CD14-positive monocyte (primary cell): ENCODE results near the gene STK39. TPM values are rescaled to one million over a fixed set of nuclear protein-coding genes. Genes with fewer than 3 reads are reported as not detected.

Experiments used
- DNase-seq, 3 donors: peaks; one replicate each; pipeline ENCODE4 v3.0.0-alpha.2; 2011 to 2022
- H2AFZ ChIP-seq: 2 replicates; pipeline ENCODE4 v1.6.0; 2012; ENCODE audit warnings: mild to moderate bottlenecking, low read depth, low read length, inconsistent platforms; ENCODE audit not compliant: insufficient read depth, poor library complexity, severe bottlenecking
- H3K27ac ChIP-seq, 2 donors: 1 replicate in 1 of 2; 2 replicates in 1 of 2; pipeline ENCODE4 v1.5.1; 2012 to 2013; ENCODE audit warnings: low read length in 2 of 2, control low read depth in 1 of 2, inconsistent platforms in 1 of 2, low read depth in 1 of 2, mild to moderate bottlenecking in 1 of 2
- H3K27me3 ChIP-seq, 2 donors: one replicate each; pipeline versions ENCODE4 v1.6.0 to v1.6.1; 2011 to 2013; ENCODE audit warnings: low read length in 2 of 2; ENCODE audit not compliant: control insufficient read depth in 2 of 2, insufficient read depth in 2 of 2
- H3K36me3 ChIP-seq, 2 donors: replicated peaks in 1 of 2; 1 replicate in 1 of 2; 2 replicates in 1 of 2; pipeline versions ENCODE4 v1.5.1 to v1.6.1; 2012 to 2013; ENCODE audit warnings: low read length in 2 of 2, control low read depth in 1 of 2, inconsistent platforms in 1 of 2, mild to moderate bottlenecking in 1 of 2; ENCODE audit not compliant: insufficient read depth in 2 of 2, control insufficient read depth in 1 of 2
- H3K4me1 ChIP-seq, 2 donors: 1 replicate in 1 of 2; 2 replicates in 1 of 2; pipeline versions ENCODE4 v1.5.1 to v1.6.1; 2012 to 2013; ENCODE audit warnings: low read length in 2 of 2, control low read depth in 1 of 2, inconsistent platforms in 1 of 2, mild to moderate bottlenecking in 1 of 2, moderate library complexity in 1 of 2; ENCODE audit not compliant: insufficient read depth in 2 of 2, control insufficient read depth in 1 of 2
- H3K4me2 ChIP-seq: replicated peaks from 2 replicates; pipeline ENCODE3; 2012; ENCODE audit warnings: low read length, moderate library complexity, mild to moderate bottlenecking; ENCODE audit not compliant: poor library complexity, severe bottlenecking; ENCODE audit errors: extremely low read depth
- H3K4me3 ChIP-seq, 3 experiments: fragments of 200-600 bp in 1 of 3; sonication (generic) in 1 of 3; replicated peaks in 1 of 3; 1 replicate in 2 of 3; 2 replicates in 1 of 3; pipeline ENCODE4 v1.5.1; 2011 to 2013; ENCODE audit warnings: low read length in 3 of 3, mild to moderate bottlenecking in 3 of 3, control low read depth in 2 of 3, low read depth in 2 of 3, inconsistent platforms in 1 of 3, moderate library complexity in 1 of 3
- H3K79me2 ChIP-seq: 2 replicates; pipeline ENCODE4 v1.6.0; 2012; ENCODE audit warnings: mild to moderate bottlenecking, control low read depth, inconsistent platforms, low read length, moderate library complexity; ENCODE audit not compliant: insufficient read depth
- H3K9ac ChIP-seq: 2 replicates; pipeline ENCODE4 v1.6.0; 2017; ENCODE audit warnings: low read length, mild to moderate bottlenecking; ENCODE audit not compliant: insufficient read depth, poor library complexity, severe bottlenecking
- H3K9me3 ChIP-seq, 2 donors: replicated peaks in 1 of 2; 1 replicate in 1 of 2; 2 replicates in 1 of 2; pipeline versions ENCODE4 v1.5.1 to v1.6.1; 2012 to 2013; ENCODE audit warnings: low read length in 2 of 2, control low read depth in 1 of 2; ENCODE audit not compliant: control insufficient read depth in 1 of 2, insufficient read depth in 1 of 2
- H4K20me1 ChIP-seq: 2 replicates; pipeline ENCODE4 v1.6.0; 2012; ENCODE audit warnings: mild to moderate bottlenecking, low read length, control low read depth, moderate library complexity; ENCODE audit not compliant: insufficient read depth
- H3K27ac Mint-ChIP-seq, 7 donors: one replicate each; pipeline ENCODE4 v1.8.0; 2020; ENCODE audit warnings: mild to moderate bottlenecking in 7 of 7, mixed read lengths in 7 of 7, moderate library complexity in 6 of 7, inconsistent platforms in 2 of 7
- H3K27me3 Mint-ChIP-seq, 3 donors: one replicate each; pipeline ENCODE4 v1.8.0; 2021 to 2022; ENCODE audit warnings: low read depth in 3 of 3, mild to moderate bottlenecking in 3 of 3, mixed read lengths in 3 of 3, moderate library complexity in 3 of 3, inconsistent platforms in 1 of 3
- H3K36me3 Mint-ChIP-seq, 2 donors: one replicate each; pipeline ENCODE4 v1.8.0; 2020; ENCODE audit warnings: mixed read lengths in 2 of 2, inconsistent platforms in 1 of 2, mild to moderate bottlenecking in 1 of 2
- H3K4me1 Mint-ChIP-seq: one replicate; pipeline ENCODE4 v1.8.0; 2020; ENCODE audit warnings: mild to moderate bottlenecking, mixed read lengths
- H3K4me3 Mint-ChIP-seq, 2 donors: one replicate each; pipeline ENCODE4 v1.8.0; 2020; ENCODE audit warnings: mild to moderate bottlenecking in 2 of 2, mixed read lengths in 2 of 2, moderate library complexity in 1 of 2
- H3K9me3 Mint-ChIP-seq, 7 donors: one replicate each; pipeline ENCODE4 v1.8.0; 2020 to 2022; ENCODE audit warnings: mixed read lengths in 7 of 7, mild to moderate bottlenecking in 6 of 7, moderate library complexity in 6 of 7, inconsistent platforms in 2 of 7
- WGBS: methylation state at CpG from one replicate; pipeline ENCODE4 v1.1.5; 2013; ENCODE audit warnings: missing lambda C conversion rate; ENCODE audit not compliant: insufficient coverage; 5-methylcytosine and 5-hydroxymethylcytosine counted together
- intact Hi-C, 2 donors: fragments of 100-400 bp; cut with micrococcal nuclease; formaldehyde crosslinking; loops; one replicate each; pipeline versions ENCODE4 v1.15.0 to v1.15.1; 2023
- polyA plus RNA-seq, 3 donors: library from polyadenylated mRNA; depleted of rRNA in 1 of 3; unstranded in 2 of 3; stranded (reverse) in 1 of 3; fragments of 300-500 nt in 2 of 3; fragments of >200 nt in 1 of 3; fragmentation: Illumina TruSeq in 2 of 3; gene quantifications; 1 replicate in 2 of 3; 2 replicates in 1 of 3; pipeline ENCODE4 v1.2.3, GENCODE V29; 2012 to 2021
- TF ChIP-seq, protein P1 (sequence below): fragments of 200-600 bp; IDR thresholded peaks from one replicate; pipeline ENCODE4 v1.8.0; 2022; ENCODE audit warnings: antibody characterized with exemption, mild to moderate bottlenecking

The STK39 gene
- polyA plus RNA-seq, 3 donors: 1.2 to 2.7 (median 2.6) TPM

DNA sequence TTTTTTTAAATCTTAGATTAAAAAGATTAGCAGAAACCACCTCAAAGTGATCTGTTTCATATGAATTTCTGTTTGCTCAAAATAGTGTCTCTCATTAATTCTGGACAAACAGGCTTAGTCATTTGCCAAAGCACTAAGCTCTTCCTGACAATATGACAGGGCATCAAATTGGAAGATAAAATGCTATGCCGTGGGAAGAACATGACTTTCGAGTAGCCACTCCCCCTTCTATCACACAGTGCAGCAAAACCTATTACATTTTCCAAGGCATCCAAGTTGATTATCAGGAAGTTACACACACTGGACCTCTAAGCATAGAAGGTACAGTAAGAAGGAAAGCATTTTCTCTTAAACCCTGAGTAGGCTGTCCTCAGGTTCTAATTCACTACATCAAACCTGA, 89.5 kb downstream of the STK39 start:
- Histone ChIP-seq H2AFZ (no peak overlapping the region), H3K27me3 (no peaks in the 10 kb centered on the region), H3K4me3 (no peak overlapping the region), H3K79me2 (no peaks in the 10 kb centered on the region), H4K20me1 (no peaks in the 10 kb centered on the region), H3K4me2 (no peak overlapping the region), H3K27ac (no peak overlapping the region), H3K36me3 (peaks cover 9 to 43% of the 10 kb centered on the region in 2 donors), H3K9me3 (no peaks in the 10 kb centered on the region), H3K9ac (no peak overlapping the region), H3K4me1 (peaks cover 6 to 10% of the 10 kb centered on the region in 2 donors)
- no peak overlapping the region for H3K4me3 Mint-ChIP-seq
- no peak overlapping the region for H3K27ac Mint-ChIP-seq
- H3K27me3 Mint-ChIP-seq: no peaks in the 10 kb centered on the region
- peaks cover 16% of the 10 kb centered on the region for H3K4me1 Mint-ChIP-seq
- H3K9me3 Mint-ChIP-seq: no peaks in the 10 kb centered on the region
- TF ChIP-seq, protein P1, sequence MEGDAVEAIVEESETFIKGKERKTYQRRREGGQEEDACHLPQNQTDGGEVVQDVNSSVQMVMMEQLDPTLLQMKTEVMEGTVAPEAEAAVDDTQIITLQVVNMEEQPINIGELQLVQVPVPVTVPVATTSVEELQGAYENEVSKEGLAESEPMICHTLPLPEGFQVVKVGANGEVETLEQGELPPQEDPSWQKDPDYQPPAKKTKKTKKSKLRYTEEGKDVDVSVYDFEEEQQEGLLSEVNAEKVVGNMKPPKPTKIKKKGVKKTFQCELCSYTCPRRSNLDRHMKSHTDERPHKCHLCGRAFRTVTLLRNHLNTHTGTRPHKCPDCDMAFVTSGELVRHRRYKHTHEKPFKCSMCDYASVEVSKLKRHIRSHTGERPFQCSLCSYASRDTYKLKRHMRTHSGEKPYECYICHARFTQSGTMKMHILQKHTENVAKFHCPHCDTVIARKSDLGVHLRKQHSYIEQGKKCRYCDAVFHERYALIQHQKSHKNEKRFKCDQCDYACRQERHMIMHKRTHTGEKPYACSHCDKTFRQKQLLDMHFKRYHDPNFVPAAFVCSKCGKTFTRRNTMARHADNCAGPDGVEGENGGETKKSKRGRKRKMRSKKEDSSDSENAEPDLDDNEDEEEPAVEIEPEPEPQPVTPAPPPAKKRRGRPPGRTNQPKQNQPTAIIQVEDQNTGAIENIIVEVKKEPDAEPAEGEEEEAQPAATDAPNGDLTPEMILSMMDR: no peak
- intact Hi-C loops: no loop called here
- H3K36me3 Mint-ChIP-seq: peaks cover 29 to 43% of the 10 kb centered on the region in 2 donors
- WGBS: no CpG with 5 or more reads among the region's 2 CpGs
- DNase-seq: no peak

DNA sequence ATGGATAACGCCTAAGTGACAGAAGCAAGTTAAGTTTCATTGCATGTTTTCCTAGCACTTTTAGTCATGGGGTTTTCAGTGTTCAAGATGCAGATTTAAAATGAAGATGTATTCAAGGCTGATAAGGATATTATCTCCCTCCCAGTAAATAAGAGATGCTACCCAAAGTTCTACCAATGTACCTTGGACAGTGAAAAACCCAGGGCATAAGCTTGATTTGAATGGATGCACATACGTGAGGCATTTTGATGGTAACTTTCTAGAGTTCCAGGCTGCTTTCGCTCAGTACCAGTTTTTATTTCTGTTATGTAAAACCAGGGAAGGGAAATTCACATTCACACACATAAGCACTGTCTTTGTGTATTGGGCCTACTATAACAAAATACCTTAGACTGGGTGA, 90.3 kb downstream of the STK39 start:
- TF ChIP-seq, protein P1: no peak
- no peaks in the 10 kb centered on the region for H3K9me3 ChIP-seq
- no peak overlapping the region for H3K4me3 ChIP-seq
- H3K9me3 Mint-ChIP-seq: no peaks in the 10 kb centered on the region
- peaks cover 6 to 10% of the 10 kb centered on the region in 2 donors for H3K4me1 ChIP-seq
- H3K4me3 Mint-ChIP-seq: no peak overlapping the region
- no peak for DNase-seq
- peaks cover 16% of the 10 kb centered on the region for H3K4me1 Mint-ChIP-seq
- H3K27me3 Mint-ChIP-seq: no peaks in the 10 kb centered on the region
- H3K79me2 ChIP-seq: peaks cover 1% of the 10 kb centered on the region
- no CpG with 5 or more reads among the region's 3 CpGs for WGBS
- intact Hi-C loops: no loop called here
- H4K20me1 ChIP-seq: no peaks in the 10 kb centered on the region
- no peak overlapping the region for H3K9ac ChIP-seq
- H2AFZ ChIP-seq: no peak overlapping the region
- H3K4me2 ChIP-seq: no peak overlapping the region
- H3K27ac ChIP-seq: no peak overlapping the region
- peaks cover 9 to 51% of the 10 kb centered on the region in 2 donors for H3K36me3 ChIP-seq
- no peak overlapping the region for H3K27ac Mint-ChIP-seq
- no peaks in the 10 kb centered on the region for H3K27me3 ChIP-seq
- peaks cover 35 to 36% of the 10 kb centered on the region in 2 donors for H3K36me3 Mint-ChIP-seq
